NT2/D1 (cell line): ENCODE data around the gene RPUSD1.

Experiments used
- YY1 ChIP-seq: IDR thresholded peaks from 2 replicates; pipeline ENCODE4 v1.6.1; 2011; ENCODE audit not compliant: insufficient read length, insufficient read depth
- ZNF274 ChIP-seq: IDR thresholded peaks from 2 replicates; pipeline ENCODE4 v1.6.1; 2011; ENCODE audit warnings: mild to moderate bottlenecking, low read depth, low read length

GRCh38 chr16:741986-742629 lies 46.1 kb downstream of the RPUSD1 start:
- no peak for TF ChIP-seq YY1
- TF ChIP-seq ZNF274: no peak
